Stimulated activated effector memory CD8-positive, alpha-beta T cell treated with anti-CD3 and anti-CD28 coated beads, Interleukin-12 subunit alpha, Interleukin-12 subunit beta, amount 100 ng/mL, for 72 hours (primary cell): ENCODE results near the gene PRRT1B.

Source experiments
- ATAC-seq: fragments of 150-1000 bp; cut with Tn5 transposase; 2 replicates; pipeline ENCODE4 v1.10.0; 2021
- DNase-seq, 2 donors: peaks; one replicate each; pipeline ENCODE4 v3.0.0; 2021 to 2022; ENCODE audit warnings: low spot score in 2 of 2
- H3K27ac Mint-ChIP-seq: one replicate; pipeline ENCODE4 v1.8.0; 2022; ENCODE audit warnings: mild to moderate bottlenecking, mixed read lengths
- H3K36me3 Mint-ChIP-seq: one replicate; pipeline ENCODE4 v1.8.0; 2022; ENCODE audit warnings: mild to moderate bottlenecking, mixed read lengths
- H3K4me1 Mint-ChIP-seq: one replicate; pipeline ENCODE4 v1.8.0; 2022; ENCODE audit warnings: mixed read lengths
- H3K4me3 Mint-ChIP-seq: one replicate; pipeline ENCODE4 v1.8.0; 2022; ENCODE audit warnings: mild to moderate bottlenecking, mixed read lengths
- H3K9me3 Mint-ChIP-seq: one replicate; pipeline ENCODE4 v1.8.0; 2022; ENCODE audit warnings: mixed read lengths

The PRRT1B gene

DNA sequence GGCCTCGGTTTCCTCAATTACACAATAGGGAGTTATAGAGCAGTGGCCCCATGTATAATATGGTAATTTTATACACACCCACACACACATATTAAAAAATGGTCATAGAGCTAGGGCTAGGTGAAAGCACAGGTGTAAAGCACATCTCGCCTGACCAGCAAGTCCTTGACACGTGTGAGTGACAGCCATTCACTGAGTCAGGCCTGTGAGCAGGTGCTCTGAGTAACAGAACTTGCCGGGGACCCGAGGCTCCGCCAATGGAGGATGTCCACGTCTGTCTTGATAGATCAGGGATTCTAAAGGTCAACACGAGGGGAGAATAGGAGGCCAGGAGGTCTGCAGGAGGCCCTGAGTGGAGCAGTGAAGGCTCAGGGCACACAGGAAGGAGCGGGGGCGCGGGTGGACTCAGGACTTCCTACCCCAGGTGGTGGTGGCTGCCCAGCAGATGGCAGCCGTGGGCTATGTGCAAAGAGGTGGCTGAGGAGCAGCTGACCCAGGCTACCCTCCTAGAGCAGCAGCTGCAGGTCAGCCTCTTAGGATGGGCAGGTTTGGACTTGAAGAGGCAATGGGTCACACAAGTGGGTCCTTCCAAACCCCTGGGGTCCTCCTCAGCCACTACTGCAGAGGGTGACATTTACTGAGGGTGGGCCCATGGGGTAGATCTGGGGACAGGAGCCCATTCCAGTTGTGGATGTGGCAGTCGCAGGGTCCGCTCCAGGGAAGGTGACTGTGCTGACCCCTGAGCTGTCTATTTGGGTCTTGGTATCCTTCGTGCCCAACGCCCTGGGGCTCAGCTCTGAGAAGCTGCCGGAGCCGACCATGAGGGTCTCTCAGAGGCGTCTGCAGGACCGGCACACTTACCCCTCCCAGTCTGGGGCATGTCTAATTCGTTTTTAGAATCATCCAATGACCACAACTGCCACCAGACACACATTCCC lies 45.9 kb downstream of the PRRT1B start:
- Mint-ChIP-seq H3K4me3 (no peak overlapping the region), H3K4me1 (peaks cover 38% of the 10 kb centered on the region), H3K36me3 (peaks cover 97% of the 10 kb centered on the region), H3K27ac (peak overlapping the region; percentile 88), H3K9me3 (no peaks in the 10 kb centered on the region)
- ATAC-seq, result peak; percentile 93
- peak; percentile 63 to 85 for DNase-seq

GRCh38 chr9:131591845-131592208 lies 46.5 kb downstream of the PRRT1B start:
- Mint-ChIP-seq H3K27ac (peak overlapping the region; percentile 88), H3K9me3 (no peaks in the 10 kb centered on the region), H3K4me1 (peaks cover 31% of the 10 kb centered on the region), H3K36me3 (peaks cover 100% of the 10 kb centered on the region), H3K4me3 (no peak overlapping the region)
- no peak for ATAC-seq
- DNase-seq, result no peak

GRCh38 chr9:131593091-131593820 lies 47.9 kb downstream of the PRRT1B start:
- ATAC-seq (no peak), DNase-seq (no peak)
- peaks cover 22% of the 10 kb centered on the region for H3K4me1 Mint-ChIP-seq
- peaks cover 100% of the 10 kb centered on the region for H3K36me3 Mint-ChIP-seq
- no peak overlapping the region for H3K4me3 Mint-ChIP-seq
- H3K27ac Mint-ChIP-seq, result peak overlapping the region; percentile 64
- no peaks in the 10 kb centered on the region for H3K9me3 Mint-ChIP-seq

GRCh38 chr9:131593936-131594665 lies 48.8 kb downstream of the PRRT1B start:
- Mint-ChIP-seq H3K4me3 (no peak overlapping the region), H3K9me3 (no peaks in the 10 kb centered on the region), H3K4me1 (peaks cover 22% of the 10 kb centered on the region), H3K27ac (peak overlapping the region; percentile 64), H3K36me3 (peaks cover 100% of the 10 kb centered on the region)
- DNase-seq (no peak), ATAC-seq (no peak)

DNA sequence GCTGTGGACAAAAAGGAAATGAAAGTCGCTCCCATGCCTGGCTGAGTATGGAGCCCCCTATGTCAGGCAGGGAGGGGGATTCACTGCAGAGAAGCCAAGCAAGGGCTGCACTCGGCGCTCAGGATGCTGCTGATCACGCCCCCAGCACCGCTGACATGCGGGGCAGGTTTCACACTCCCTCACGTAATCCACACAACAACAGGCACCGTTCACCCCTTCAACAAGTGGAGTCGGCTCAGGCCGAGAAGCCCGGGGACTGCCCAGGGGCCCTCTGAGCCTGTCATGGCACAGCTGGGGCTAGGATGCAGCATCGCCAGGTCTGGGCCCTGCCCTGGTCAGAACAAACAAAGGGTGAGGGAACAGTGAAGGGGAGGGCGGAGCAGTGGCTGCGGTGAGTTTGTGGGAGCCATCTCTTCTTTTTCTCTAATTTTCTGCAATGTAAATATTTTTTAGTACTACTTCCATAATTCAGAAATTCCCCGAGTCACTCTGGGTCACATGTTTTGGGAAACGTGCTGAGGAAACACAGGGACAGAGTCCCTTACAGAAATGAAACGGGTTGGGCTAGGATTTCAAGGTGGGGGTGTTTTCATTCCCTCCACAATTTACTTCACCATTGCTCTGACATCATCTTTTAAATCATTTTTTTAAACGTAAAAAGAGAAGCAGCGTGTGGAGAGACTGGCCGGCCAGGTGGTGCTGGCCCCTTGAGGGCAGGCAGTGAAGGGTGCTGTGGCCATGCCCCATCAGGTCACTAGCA lies 49.8 kb downstream of the PRRT1B start:
- no peak overlapping the region for H3K4me3 Mint-ChIP-seq
- H3K9me3 Mint-ChIP-seq, result no peaks in the 10 kb centered on the region
- peaks cover 100% of the 10 kb centered on the region for H3K36me3 Mint-ChIP-seq
- DNase-seq (no peak), ATAC-seq (no peak)
- peak overlapping the region; percentile 72 for H3K27ac Mint-ChIP-seq
- peaks cover 22% of the 10 kb centered on the region for H3K4me1 Mint-ChIP-seq

DNA sequence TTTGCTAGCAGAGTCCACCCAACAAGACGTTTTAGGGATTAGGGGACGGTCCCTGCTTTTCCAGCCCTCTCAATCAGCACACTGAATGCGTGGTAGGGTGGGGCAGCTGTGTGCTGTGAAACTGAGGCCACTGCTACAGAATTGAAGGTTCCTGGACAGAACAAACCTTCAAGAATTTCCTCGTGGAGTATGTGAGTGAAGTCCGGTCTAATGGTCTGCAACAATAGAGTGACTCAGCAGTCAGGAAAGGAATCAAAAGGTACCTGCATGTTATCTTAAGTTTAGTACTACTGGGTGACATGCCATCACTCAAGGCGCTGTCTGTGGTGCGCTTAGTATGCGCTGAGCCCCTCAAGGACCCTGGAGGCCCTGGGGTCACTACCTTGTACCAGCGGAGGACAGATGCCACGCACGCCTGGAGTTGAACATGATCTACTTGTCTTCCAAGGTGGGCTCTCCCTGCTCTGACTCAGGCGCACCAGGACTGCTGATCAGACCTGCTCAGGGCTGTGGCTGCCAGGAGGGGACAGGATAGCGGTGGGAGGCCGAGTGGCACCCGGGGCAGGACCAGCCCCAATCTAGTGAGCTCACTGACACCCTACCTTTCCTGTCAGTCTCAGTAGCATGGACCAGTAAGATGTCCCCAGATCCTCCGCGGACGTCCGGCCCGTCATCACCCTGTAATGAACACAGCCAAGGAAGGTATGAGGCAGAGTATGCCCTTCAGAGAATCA lies 50.5 kb downstream of the PRRT1B start:
- ATAC-seq (no peak), DNase-seq (no peak)
- H3K27ac Mint-ChIP-seq, result peak overlapping the region; percentile 72
- no peak overlapping the region for H3K4me3 Mint-ChIP-seq
- peaks cover 100% of the 10 kb centered on the region for H3K36me3 Mint-ChIP-seq
- H3K9me3 Mint-ChIP-seq, result no peaks in the 10 kb centered on the region
- H3K4me1 Mint-ChIP-seq, result peaks cover 15% of the 10 kb centered on the region

GRCh38 chr9:131596430-131596743 lies 51.1 kb downstream of the PRRT1B start:
- peak overlapping the region; percentile 72 for H3K27ac Mint-ChIP-seq
- no peaks in the 10 kb centered on the region for H3K9me3 Mint-ChIP-seq
- DNase-seq (no peak), ATAC-seq (no peak)
- H3K4me3 Mint-ChIP-seq, result no peak overlapping the region
- H3K36me3 Mint-ChIP-seq, result peaks cover 100% of the 10 kb centered on the region
- peaks cover 10% of the 10 kb centered on the region for H3K4me1 Mint-ChIP-seq

DNA sequence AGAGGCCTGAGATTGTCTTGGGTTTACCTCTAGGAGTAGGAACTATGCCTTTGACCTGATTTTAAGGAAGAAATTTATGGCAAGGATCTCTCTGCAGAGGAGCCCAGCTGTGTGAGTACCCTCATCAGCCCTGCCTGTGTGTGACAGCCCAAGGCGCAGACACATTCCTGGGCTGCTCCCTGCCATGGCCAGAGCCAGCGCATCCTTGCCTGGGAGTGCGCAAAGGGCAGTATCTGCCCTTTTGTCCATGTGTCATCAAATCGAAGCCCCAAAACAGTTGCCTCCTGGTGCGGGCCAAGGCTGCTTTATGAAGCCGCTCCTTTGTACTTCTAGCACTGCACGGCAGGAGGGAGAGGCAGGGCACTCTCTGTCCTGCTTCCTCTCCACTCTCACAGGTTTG lies 51.9 kb downstream of the PRRT1B start:
- H3K9me3 Mint-ChIP-seq, result no peaks in the 10 kb centered on the region
- H3K36me3 Mint-ChIP-seq, result peaks cover 100% of the 10 kb centered on the region
- no peak for DNase-seq
- peak overlapping the region; percentile 72 for H3K27ac Mint-ChIP-seq
- no peak for ATAC-seq
- peaks cover 8% of the 10 kb centered on the region for H3K4me1 Mint-ChIP-seq
- no peak overlapping the region for H3K4me3 Mint-ChIP-seq

DNA sequence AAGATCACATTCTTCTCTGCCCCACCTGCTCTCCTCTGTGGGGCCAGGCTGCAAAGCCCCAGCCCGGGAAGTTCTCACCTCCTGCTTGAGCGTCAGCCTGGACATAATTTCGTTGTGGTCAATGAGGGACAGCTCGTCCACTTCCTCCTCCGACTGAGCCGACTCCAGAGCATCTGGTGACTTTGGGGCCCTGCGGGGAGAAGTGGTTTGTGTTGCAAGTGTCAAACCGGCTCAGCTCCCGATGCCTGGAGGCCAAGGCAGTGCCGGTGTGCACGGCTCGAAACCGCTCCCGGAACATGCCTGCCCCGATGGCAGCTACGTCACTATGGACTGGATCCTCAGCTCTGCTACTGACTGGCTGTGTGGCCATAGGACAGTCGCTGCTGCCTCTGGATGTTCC lies 52.8 kb downstream of the PRRT1B start:
- no peak for DNase-seq
- Mint-ChIP-seq H3K4me1 (peaks cover 16% of the 10 kb centered on the region), H3K9me3 (no peaks in the 10 kb centered on the region), H3K4me3 (no peak overlapping the region), H3K27ac (peak overlapping the region; percentile 72), H3K36me3 (peaks cover 100% of the 10 kb centered on the region)
- ATAC-seq, result no peak

DNA sequence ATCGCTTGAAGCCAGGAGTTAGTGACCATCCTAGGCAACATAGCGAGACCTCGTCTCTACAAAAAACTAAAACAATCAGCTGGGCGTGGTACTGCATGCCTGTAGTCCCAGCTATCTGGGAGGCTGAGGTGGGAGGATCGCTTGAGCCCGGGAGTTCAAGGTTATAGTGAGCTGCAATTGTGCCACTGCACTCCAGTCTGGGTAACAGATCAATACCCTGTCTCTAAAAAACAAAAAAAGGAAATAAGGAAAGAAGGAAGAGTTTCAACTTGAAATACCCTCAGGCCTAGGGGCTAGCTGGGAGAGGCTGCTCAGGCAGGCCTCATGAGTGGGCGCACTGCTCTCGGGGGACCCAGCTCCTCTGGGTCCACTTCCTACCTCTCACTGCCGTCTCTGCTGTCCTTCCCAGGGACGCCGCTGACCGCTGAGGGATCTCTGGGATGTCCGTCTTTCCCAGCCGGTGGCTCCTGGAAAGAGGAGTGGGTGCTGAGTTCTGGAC lies 56.4 kb downstream of the PRRT1B start:
- peaks cover 27% of the 10 kb centered on the region for H3K4me1 Mint-ChIP-seq
- no peak for ATAC-seq
- no peak overlapping the region for H3K4me3 Mint-ChIP-seq
- no peak for DNase-seq
- no peaks in the 10 kb centered on the region for H3K9me3 Mint-ChIP-seq
- H3K36me3 Mint-ChIP-seq, result peaks cover 100% of the 10 kb centered on the region
- H3K27ac Mint-ChIP-seq, result peak overlapping the region; percentile 67

DNA sequence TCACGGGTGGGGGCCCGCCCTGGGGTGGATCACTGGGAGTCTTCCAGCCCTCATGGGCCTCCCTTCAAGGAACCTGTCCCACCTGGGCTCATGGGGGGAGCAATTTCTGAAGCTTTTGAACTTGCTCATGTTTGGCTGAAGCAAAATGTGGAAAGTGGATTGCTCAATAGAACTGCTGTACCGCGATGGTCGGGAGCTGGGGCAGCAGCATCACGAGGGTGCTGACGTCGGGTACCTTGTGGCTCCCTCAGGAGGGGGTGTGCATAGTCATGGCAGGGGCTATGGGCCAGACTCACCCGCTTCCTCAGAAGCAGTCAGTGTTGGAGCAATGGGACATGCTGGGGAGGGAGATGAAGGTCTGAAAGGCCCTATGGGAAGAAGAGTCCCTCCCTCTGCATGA lies 57.9 kb downstream of the PRRT1B start:
- H3K4me1 Mint-ChIP-seq, result peaks cover 36% of the 10 kb centered on the region
- DNase-seq, result no peak
- no peak overlapping the region for H3K4me3 Mint-ChIP-seq
- no peaks in the 10 kb centered on the region for H3K9me3 Mint-ChIP-seq
- H3K27ac Mint-ChIP-seq, result peak overlapping the region; percentile 52
- no peak for ATAC-seq
- peaks cover 100% of the 10 kb centered on the region for H3K36me3 Mint-ChIP-seq

GRCh38 chr9:131603711-131604439 lies 58.6 kb downstream of the PRRT1B start:
- peak overlapping the region; percentile 52 for H3K27ac Mint-ChIP-seq
- H3K9me3 Mint-ChIP-seq, result no peaks in the 10 kb centered on the region
- no peak overlapping the region for H3K4me3 Mint-ChIP-seq
- ATAC-seq, result no peak
- no peak for DNase-seq
- H3K4me1 Mint-ChIP-seq, result peaks cover 39% of the 10 kb centered on the region
- H3K36me3 Mint-ChIP-seq, result peaks cover 98% of the 10 kb centered on the region

GRCh38 chr9:131605770-131606590 lies 60.7 kb downstream of the PRRT1B start:
- Mint-ChIP-seq H3K4me1 (peaks cover 39% of the 10 kb centered on the region), H3K36me3 (peaks cover 98% of the 10 kb centered on the region), H3K27ac (peak overlapping the region; percentile 60), H3K4me3 (no peak overlapping the region), H3K9me3 (no peaks in the 10 kb centered on the region)
- DNase-seq (no peak), ATAC-seq (no peak)
